ENCODE measurements around the gene FAM114A1. TPM values are rescaled to one million over a fixed set of nuclear protein-coding genes. Genes with fewer than 3 reads are reported as not detected.

FAM114A1 gene
- total RNA-seq, 1 experiment from 2014 or later, result 32.0 TPM

GRCh38 chr4:38930707-38931106 lies 63.1 kb downstream of the FAM114A1 start:
- no peaks in the 10 kb centered on the region for H3K27me3 ChIP-seq (ENCODE audit: control insufficient read depth, insufficient read depth, low read length)
- no TSS peak for BruUV-seq (replicated peaks)
- in situ Hi-C loops (cut with HindIII; ENCODE audit: low pct_unique_long_range_greater_than_20kb, low sequenced_read_pairs), result no loop called here
- H3K9me3 ChIP-seq (ENCODE audit: control insufficient read depth, insufficient read depth, low read depth, low read length), result no peaks in the 10 kb centered on the region
- intact Hi-C loops (cut with micrococcal nuclease; ENCODE audit: unreplicated experiment), result no loop called here
- no peak for ATAC-seq
- no peak for TF ChIP-seq REST (IDR thresholded peaks at IDR 0.05; ENCODE audit: insufficient read depth in 1 of 2, low read depth in 2 of 2, low read length in 1 of 2)
- TF ChIP-seq TCF7L2 (IDR thresholded peaks at IDR 0.05; ENCODE audit: low read depth, low read length), result no peak
- TF ChIP-seq CTCF (IDR thresholded peaks at IDR 0.05), result no peak
- no peak for TF ChIP-seq POLR2AphosphoS5 (IDR thresholded peaks at IDR 0.05; ENCODE audit: low read depth, low read length)
- TF ChIP-seq SIN3A (IDR thresholded peaks at IDR 0.05; ENCODE audit: borderline replicate concordance, insufficient read depth, low read depth, low read length), result no peak
- H3K4me1 ChIP-seq (ENCODE audit: control insufficient read depth, insufficient read depth, low read length), result no peaks in the 10 kb centered on the region
- H3K4me3 ChIP-seq (ENCODE audit: low read depth in 2 of 2, low read length in 2 of 2), result no peak overlapping the region
- DNase-seq (ENCODE audit: low read depth, low spot score), result no peak
- CTCF ChIA-PET, result no interaction called here
- no peaks in the 10 kb centered on the region for H3K36me3 ChIP-seq (ENCODE audit: control insufficient read depth, insufficient read depth, low read length)
- POLR2A ChIA-PET, result no interaction called here
- no peak overlapping the region for H3K27ac ChIP-seq (ENCODE audit: low read length)

DNA sequence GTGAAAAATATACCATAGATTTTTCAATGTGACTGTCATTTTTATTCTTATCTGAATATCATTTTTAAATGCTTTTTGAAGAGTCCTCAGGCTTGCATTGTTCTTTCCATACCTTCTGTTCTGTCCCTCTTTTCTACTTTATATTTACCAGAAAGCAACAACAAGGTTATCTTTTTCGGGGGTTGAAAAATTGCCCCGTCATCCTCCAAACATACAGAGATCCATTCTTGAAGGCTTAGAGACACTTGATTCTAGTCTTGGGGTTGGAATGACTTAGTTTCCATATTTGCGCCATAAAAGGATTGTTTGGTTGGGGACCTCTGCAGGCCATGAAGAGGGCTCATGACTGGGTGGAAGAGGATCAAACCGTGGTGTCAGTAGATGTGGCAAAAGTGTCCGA lies 63.5 kb downstream of the FAM114A1 start:
- Histone ChIP-seq H3K4me3 (ENCODE audit: low read depth in 2 of 2, low read length in 2 of 2) (no peak overlapping the region), H3K9me3 (ENCODE audit: control insufficient read depth, insufficient read depth, low read depth, low read length) (no peaks in the 10 kb centered on the region), H3K4me1 (ENCODE audit: control insufficient read depth, insufficient read depth, low read length) (no peaks in the 10 kb centered on the region), H3K27me3 (ENCODE audit: control insufficient read depth, insufficient read depth, low read length) (no peaks in the 10 kb centered on the region), H3K27ac (ENCODE audit: low read length) (no peak overlapping the region), H3K36me3 (ENCODE audit: control insufficient read depth, insufficient read depth, low read length) (no peaks in the 10 kb centered on the region)
- intact Hi-C loops (cut with micrococcal nuclease; ENCODE audit: unreplicated experiment), result no loop called here
- BruUV-seq (replicated peaks), result no TSS peak
- no peak for DNase-seq (ENCODE audit: low read depth, low spot score)
- ChIA-PET CTCF (no interaction called here), POLR2A (no interaction called here)
- in situ Hi-C loops (cut with HindIII; ENCODE audit: low pct_unique_long_range_greater_than_20kb, low sequenced_read_pairs), result no loop called here
- no peak for TF ChIP-seq POLR2AphosphoS5 (IDR thresholded peaks at IDR 0.05; ENCODE audit: low read depth, low read length)
- ATAC-seq, result no peak

DNA sequence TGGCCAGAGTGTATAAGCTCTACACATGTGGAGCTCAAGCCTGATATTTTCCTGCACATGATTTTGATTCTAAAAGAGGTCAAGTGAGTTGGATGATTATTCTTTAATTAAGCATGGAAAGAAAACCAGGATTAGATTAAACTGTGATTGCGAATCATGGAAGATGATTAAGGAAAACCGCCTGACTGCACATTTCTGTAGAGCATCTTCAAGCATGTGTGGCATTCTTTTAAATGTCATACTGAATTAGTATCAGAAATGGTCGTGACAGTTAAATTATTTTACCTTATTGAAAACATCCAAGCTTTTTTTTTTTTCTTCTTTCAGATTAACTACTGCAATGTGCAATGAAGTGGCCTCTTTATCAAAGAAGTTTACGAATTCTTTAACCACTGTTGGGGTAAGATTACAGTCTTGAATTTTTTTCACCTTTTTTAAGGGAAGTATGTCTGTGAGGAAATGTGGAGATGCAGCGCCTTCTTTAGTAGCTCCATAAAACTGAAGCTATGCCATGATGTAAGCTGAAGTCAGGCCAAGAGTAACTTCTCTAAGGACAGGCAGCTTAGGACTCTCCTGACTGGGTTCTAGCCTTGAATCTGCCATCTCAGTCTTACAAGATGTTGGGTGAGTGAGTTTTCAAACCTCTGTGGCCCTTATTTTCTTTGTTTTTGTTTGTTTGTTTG lies 67.9 kb downstream of the FAM114A1 start:
- intact Hi-C loops (cut with micrococcal nuclease; ENCODE audit: unreplicated experiment), result no loop called here
- no peaks in the 10 kb centered on the region for H3K27me3 ChIP-seq (ENCODE audit: control insufficient read depth, insufficient read depth, low read length)
- no peak overlapping the region for H3K4me3 ChIP-seq (ENCODE audit: low read depth in 2 of 2, low read length in 2 of 2)
- TF ChIP-seq TCF7L2 (IDR thresholded peaks at IDR 0.05; ENCODE audit: low read depth, low read length), result no peak
- no peak for TF ChIP-seq SIN3A (IDR thresholded peaks at IDR 0.05; ENCODE audit: borderline replicate concordance, insufficient read depth, low read depth, low read length)
- TF ChIP-seq POLR2AphosphoS5 (IDR thresholded peaks at IDR 0.05; ENCODE audit: low read depth, low read length), result no peak
- no peak for TF ChIP-seq CTCF (IDR thresholded peaks at IDR 0.05)
- TF ChIP-seq REST (IDR thresholded peaks at IDR 0.05; ENCODE audit: insufficient read depth in 1 of 2, low read depth in 2 of 2, low read length in 1 of 2), result no peak
- no TSS peak for BruUV-seq (replicated peaks)
- ChIA-PET CTCF (no interaction called here), POLR2A (interaction anchor here (0.6 kb wide), 1 partner anchor 216 kb away, joined by 5 read pairs; no protein-coding TSS in a partner anchor)
- ATAC-seq (no peak), DNase-seq (ENCODE audit: low read depth, low spot score) (no peak)
- in situ Hi-C loops (cut with HindIII; ENCODE audit: low pct_unique_long_range_greater_than_20kb, low sequenced_read_pairs), result no loop called here
- H3K9me3 ChIP-seq (ENCODE audit: control insufficient read depth, insufficient read depth, low read depth, low read length), result no peaks in the 10 kb centered on the region
- H3K27ac ChIP-seq (ENCODE audit: low read length), result no peak overlapping the region
- H3K36me3 ChIP-seq (ENCODE audit: control insufficient read depth, insufficient read depth, low read length), result no peaks in the 10 kb centered on the region
- no peaks in the 10 kb centered on the region for H3K4me1 ChIP-seq (ENCODE audit: control insufficient read depth, insufficient read depth, low read length)
